Activated T-cell treated with anti-CD3 and anti-CD28 coated beads, Interleukin-2, amount 50 U/mL, for 48 hours (primary cell): ENCODE data around the gene DOK1.

ENCODE experiments used
- DNase-seq, 2 experiments: peaks; one replicate each; pipeline ENCODE4 v3.0.0-alpha.2; 2020

The DOK1 gene

DNA sequence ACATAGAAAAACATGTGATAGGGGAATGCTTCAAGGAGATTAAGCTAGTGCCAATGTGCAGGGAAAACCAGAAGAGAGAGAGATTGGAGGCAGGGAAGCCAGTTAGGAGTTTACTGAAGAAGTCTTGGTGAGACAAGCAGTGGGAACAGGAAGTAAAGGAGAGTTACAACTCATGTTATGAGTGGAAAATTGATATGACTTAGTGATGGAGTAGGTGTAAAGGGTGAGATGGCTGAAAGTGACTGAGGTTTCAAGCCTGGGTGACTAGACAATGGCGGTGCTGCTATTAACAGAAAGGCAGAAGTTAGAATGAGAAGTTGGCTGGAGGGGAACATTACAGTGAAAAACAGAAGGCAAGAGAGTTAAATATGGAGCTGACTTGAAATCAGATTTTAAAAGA, 16.5 kb downstream of the DOK1 start:
- no peak for DNase-seq

DNA sequence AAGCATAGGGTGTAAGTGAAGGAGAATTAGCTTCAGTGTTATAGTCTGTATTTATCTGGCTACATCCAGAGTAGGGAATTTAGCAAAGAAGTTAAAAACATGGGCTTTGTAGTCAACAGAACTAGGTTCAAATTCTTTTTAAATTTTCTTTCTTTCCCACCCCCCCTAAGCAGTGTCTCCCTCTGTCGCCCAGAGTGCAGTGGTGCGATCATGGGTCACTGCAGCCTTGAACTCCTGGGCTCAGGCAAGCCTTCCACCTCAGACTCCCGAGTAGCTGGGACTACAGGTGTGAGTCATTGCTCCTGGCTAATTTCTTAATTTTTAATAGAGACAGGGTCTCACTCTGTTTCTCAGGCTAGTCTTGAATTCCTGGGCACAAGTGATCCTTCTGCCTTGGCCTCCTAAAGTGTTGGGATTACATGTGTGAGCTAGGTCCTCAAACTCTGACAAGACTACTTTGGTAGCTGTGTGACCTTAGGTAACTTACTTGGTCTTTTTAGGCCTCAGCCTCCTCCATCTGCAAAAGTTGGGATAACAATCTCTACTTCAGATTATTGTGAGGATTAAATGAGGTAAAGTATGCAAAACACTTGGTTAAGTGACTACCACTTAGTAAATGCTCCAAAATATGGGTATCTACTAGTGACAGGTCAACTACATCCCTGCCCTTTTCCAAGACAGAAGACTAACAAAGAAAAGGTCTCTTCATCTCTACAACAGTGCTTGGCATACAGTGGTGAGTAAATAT, 17.8 kb downstream of the DOK1 start:
- DNase-seq: no peak

DNA sequence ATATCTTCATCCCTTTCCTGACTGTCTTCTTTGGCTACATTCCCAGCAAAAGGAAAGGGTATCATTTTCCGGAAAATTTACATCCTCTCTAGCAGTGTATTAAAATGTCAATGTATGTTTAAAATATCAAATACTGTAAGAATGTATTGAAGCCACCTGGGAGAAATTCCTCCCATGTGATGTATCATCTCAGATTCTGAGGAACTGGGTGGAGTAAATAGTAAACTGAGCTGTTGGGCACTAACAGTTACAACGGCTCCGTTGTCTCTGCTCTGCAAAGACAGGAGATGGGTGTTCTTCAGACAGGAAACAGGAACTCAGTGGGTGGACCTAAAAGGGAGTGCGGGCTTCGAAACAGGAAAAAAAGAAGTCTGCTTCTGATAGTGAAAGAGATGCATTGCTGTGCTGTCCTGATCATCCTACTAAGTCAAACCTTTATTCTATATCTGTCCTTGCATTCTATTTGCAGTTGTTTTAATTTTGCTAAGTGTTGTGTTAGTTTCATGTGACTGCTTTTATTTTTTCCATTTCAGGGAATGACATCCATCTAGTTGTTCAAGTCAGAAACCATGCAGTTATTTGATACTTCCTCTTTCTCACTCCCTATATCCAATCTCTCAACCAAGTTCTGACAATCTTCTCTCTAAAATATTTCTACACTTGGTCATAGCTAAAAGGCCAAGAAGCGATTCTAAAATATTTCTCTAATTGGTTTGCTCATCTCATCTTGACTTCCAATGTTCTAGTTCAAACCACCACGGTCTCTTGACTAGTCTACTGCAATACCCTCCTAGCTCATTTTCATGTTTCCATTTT, 19.4 kb downstream of the DOK1 start:
- no peak for DNase-seq

DNA sequence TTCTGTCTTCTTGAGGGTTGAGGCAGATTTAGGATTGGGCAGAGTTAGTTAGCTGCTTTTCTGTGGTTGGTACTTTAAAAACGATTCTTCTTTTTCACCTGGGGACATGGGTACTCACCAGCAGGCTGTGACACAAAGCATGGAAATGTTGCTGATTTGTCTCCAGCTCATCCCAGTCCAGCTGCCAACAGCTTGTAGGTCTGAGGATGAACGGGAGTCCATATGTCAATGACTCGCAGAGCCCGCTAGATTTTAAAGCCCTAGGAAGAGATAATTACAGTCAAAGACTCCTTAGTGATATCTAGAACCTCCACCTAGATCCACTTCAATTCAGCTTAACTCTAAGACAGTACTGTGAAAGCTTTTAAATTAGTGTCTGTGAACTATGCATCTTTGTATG, 20.8 kb downstream of the DOK1 start:
- no peak for DNase-seq

DNA sequence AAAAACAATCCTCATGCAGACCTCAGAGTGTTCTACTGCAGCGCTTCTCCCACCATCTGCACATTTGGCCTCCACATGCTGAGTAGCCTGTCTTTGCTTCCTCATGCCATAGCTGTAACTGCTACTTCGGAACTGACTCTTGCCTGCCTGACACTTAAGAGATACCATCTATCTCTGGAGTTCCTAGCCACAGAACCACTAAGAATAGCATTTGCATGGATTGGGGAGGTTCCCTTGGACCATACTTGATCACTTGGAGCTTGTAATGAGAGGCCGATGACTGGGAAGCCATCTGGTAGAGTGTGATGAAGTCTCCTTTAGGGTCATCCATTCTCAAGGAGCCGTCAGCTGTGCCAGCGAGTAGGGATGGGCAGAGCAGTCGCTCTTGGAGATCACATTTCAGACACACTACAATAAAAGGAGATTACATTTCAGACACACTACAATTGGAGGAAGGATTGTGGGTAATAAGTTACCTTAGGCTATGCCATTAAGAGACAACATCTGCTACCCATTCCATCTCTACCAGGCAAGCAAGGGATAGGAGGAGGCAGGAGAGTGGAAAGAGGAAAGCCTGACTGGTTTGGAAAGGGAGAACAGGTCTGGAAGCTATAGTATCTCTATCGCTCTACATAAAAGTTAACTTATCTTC, 21.8 kb downstream of the DOK1 start:
- no peak for DNase-seq

DNA sequence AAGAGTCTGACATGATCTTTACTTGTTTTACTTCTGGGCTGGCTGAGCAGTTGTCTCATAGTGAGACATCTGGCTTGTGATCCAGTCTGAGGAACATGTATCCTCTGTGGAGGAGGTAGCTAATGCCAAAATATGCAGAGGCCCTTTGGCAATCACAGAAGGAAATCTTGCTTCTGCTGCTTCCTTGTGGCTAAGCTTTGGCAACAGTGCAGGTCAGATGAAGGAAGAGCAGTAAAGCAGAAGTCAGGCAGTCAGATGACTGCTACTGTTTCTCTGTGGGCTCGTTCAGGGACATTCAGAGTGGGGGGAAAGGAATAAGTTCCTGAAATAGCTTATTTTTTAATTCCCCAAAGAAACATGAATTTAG, 22.3 kb downstream of the DOK1 start:
- DNase-seq: no peak

DNA sequence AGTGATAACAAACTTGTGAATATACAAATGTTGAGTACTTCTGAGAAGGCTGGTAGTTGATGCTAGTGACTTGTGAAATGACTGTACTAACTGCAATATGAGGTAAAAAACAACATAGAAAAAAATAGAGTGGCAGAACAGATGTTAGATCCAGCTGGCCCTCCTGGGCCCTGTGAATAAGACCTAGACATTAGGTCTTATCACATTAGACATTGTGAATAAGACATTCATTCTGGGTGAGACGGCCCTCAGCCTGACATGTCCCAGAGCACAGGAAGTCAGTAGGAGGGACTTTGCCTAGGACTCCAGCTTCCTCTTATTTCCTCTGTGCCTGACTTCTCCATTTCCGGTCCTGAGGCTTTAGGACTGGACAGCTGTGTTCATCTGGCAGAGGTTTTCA, 22.9 kb downstream of the DOK1 start:
- DNase-seq: no peak

DNA sequence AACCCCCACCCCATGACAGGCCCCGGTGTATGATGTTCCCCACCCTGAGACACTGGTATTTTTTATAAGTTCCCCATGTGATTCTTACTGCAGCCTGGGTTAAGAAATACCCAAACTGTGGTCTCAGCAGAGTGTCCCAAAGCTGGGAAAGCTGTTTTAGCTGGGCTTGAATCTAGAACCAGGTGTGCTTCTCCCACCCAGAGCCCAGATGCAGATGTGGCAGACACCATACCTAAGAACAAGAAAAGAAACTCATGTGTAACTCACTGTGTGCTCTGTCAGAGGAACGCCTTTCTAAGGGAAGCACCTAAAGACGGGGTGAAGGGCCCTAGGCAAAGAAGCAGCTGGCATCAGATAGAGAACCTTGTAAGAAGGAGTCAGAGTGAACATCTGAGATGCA, 23.9 kb downstream of the DOK1 start:
- DNase-seq: no peak

DNA sequence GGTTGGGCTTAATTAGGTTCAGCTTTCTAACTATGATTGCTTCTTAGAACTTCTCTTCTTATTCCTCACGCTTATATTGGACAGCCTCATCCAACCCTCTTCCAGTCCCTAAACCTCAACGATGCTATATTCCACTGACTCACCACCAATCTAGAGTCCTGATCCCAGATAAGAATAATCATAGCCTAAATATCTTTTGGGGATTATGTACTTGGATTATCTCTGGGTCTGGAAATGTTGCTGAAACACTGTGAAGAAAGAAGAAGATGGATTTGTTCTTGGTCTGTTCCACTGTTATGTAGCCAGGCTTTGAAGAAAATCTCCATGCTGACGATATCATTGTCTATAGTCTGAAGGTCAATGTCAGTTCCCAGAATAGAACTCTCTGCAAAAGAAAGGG, 26.9 kb downstream of the DOK1 start:
- no peak for DNase-seq

DNA sequence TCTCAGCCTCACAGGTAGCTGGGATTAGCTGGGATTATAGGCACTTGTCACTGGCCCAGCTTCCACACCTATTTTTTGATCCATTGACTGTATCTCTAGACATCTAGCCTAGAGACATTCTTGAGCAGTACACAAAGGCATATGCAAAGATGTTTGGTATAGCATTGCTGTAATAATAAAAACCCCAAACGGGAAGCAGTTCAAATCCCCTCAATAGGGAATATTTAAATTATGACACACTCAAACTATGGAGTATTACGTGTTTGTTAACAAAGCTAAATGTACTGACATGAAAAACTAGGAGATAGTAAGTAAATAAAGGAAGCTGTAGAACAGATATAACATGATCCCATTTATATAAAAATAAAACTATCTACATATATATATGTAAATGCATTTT, 27.7 kb downstream of the DOK1 start:
- DNase-seq: no peak

DNA sequence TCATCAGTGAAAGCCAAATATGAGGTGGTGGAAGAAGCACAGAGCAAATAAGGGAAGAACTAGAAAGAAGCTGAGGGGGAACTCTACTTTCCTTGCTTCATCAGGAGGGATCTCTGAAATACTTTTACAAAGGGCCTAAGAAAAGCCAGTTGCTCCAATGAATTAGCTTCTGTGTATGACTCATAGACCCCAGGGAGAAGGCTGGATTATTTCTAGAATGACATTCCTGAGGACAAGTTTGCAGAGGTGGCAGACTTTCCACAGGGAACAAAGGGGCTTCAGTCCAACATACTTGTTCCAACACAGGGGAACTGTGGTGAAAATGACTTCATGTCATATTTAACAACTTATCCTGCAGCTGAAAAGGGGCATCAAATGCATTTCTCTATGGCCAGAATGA, 29.0 kb downstream of the DOK1 start:
- no peak for DNase-seq

DNA sequence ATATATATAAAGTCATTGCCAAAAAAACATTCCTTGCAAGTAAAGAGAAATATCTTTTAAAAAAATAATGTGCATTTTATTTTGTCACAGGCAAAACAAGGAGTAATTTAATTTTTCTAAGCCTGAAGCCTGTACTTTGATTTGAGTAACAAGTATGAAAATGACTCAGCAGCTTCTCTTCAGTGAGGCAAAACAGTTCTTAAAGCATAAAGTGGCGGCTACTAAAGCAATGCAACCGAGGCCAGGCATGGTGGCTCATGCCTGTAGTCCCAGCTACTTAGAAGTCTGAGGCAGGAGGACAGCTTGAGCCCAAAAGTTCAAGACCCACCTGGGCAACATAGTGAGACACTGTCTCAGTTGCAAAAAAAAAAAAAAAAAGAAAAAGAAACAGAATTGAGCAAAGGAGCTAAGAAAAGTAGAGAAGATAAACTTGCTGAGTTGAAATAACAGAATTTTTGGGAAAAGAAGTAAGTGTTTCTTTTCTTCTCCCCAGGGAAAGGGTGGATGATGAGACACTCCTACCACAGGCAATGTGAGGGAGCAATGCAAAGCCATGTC, 29.6 kb downstream of the DOK1 start:
- DNase-seq: peak in 1 of 2 experiments; percentile 41

DNA sequence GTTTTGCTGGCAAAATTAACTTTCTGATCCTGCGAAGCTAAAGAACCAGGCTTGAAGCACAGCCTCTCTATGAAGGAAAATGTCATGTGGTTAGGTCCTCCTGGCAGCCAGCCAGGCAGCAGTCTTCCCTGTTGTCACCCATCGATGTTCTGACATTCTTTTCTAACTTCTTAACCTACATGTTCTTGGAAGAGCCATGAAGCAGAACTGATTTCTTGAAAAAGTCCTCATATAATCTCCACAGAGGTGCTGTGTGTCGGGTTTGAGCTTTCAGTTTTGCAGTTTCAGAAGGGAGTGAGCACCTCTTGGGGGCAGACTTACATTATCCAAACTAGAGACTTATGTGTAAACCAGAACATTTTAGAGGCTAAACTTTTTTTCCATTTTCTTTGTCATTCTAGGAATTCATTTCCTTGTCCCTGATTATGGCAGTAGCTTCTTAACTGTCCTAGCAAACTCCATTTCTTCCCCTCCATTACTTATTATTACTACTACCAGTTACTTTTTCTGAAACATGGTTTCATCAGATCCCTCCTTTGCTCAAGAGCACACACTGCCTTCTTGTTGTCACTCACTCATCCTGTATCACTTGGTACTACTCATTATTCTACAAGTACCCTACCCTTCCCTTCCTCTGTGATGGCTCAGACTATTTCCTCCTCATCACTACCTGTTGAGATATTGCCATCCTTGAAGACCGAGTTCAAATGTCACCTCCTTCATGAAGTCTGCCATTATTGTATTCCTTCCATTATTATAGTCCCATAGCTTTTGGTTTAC, 31.1 kb downstream of the DOK1 start:
- DNase-seq: peak in 1 of 2 experiments; percentile 34

DNA sequence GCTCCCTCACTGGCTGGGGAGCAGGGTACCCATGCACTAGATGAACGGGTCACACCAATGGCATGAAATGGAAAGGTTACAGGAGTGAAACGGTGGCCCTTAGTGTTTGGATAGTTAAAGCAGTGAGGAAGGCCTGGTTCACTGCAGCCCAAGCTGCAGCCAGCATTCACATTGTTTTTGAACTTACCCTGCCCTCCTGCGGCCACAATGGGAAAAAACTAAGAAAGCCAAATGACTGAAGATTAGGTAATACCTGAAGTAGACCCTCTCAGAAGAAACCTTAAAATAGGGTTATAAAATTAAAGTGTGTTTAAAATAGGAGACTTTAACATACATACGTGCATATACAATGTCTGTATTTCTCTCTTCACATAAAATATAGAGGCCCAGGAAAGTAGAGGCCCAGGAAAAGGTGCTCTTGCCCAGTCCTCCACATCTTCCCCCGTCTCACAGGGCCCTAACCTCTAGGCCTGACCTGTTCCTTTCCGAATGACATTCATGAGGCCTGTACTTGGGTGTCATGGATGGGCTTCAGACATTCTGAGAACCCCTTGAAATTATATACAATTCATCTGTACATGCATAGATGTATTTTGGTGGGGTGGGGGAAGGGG, 33.3 kb downstream of the DOK1 start:
- peak; percentile 68 to 74 for DNase-seq

DNA sequence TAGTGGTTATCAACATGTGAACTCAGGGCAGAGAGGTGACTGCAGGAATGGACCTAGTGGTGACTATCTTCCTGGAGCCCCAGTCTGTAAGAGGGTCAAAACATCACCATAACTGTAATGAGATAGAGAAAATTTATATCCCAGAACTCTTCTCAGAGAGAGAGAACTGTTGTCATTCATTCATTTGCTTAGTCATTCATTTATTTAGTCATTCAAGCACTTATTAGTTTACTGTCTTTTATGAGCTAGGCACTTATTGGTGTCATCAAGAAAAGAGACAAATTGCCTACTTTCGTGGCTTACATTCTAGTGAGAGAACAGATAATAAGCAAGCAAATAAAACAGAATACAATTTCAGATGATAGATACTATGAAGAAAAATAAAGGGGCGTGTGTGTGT, 34.1 kb downstream of the DOK1 start:
- no peak for DNase-seq

DNA sequence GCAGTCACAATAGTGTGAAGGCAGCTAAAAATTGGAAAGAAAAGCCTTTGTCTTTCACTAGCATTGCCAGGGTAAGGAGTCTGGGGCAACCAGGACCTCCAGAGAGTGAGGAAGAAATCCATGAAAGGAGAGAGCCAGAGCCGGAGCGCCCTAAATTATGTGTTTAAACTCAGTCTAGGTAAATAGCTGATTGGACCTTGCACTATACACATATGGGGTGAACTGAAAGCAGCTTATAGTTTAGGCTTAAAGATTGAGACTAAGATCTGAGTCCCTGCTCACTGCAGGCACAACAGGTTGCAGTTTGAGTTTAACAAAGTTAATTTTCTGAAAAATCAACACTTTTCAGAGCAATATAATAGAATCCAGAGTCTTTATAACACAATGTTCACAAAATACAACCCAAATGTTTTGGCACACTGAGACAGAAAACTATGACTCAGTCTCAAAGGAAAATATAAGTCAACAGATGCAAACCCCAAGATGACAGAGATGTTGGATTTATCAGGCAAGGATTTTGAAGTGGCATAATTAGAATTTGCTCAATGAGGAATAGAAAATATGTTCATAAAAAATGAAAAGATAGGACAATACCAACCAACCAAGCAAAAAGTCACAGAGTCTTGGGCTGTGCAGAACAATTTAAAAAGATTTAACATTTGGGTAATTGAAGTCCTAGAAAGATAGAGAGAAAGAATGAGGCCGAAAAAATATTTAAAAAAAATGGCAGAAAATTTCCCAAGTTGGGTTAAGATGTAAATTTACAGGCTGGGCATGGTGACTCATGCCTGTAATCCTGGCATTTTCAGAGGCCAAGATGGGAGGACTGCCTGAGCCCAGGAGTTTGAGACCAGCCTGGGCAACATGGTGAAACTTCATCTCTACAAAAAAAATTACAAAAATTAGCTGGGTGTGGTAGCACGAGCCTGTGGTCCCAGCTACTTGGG, 39.6 kb downstream of the DOK1 start:
- no peak for DNase-seq

DNA sequence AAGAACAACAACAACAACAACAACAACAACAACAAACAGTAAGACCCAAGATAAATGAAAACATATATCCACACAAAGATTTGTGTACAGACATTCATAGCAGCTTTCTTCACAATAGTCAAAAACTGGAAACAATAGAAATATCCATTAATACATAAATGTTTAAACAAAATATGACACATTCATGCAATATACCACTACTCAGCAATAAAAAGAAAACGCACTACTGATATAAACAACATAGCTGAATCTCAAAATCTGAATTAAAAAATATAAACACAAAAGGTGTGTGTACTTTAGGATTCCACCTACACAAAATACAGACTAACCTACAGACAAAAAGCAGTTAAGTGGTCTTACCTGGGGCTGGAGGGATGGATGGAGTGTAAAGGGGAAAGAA, 42.1 kb downstream of the DOK1 start:
- no peak for DNase-seq

DNA sequence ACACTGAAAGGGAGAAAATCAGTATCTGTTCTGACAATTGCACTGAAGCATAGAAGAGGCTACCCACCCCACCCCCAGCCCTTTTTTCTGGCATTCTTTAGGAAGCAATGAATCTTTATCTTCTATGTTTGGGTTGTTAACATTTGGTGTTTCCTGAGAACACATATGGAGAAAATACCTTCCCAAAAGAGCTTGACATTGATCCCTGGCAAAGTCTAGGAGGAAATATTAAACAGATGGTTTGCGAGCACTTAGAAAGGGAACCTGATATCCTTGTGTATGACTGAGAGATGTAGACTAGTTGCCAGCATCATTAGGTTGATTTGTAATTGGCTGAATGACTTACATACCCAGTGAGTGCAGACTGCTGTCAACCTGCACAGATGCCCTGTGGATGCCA, 42.9 kb downstream of the DOK1 start:
- DNase-seq: no peak

DNA sequence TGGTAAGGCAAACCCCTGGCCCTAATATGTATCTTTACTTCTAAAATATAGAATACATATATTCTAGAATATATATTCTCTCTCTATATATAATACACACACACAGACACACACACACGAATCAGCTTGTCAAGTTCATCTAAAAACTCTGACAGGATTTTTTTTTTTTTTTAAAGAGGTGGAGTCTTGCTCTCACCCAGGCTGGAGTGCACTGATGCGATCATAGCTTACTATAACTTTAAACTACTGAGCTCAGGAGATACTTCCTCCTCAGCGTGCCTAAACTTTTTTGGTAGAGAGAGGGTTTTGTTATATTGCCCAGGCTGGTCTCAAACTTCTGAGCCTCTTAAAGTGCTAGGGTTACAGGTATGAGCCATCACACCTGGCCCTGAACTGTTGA, 45.2 kb downstream of the DOK1 start:
- DNase-seq: no peak

DNA sequence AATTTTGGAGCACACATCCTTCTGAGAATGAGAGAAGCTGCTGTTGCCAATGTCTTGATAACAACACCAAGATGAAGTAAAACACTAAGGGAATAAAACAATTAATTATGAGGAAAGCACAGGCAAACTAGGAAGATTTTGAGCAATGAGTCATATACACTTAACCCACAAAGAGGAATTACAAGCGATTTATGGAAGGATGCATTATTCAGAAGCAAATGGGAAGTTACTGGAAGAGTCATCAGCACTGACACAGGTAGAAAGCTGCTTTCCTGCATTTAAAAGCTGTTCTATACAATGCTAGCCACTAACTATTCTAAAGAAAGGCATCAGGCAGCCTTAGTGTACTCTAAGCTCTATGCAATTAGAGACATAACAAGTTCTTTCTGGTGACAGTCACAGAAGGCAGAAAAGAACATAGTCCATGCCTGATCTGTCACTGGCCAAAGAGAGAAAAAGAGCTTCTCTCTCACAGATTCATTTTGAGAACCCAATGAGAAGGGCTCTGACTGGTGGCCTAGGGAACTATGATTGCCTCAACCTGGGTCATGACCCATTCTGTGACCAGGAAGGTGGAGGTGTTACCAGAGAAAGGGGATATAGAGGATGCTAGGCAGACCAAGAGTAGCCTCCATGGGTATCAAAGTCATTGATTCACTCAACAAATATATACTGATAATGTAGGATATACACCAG, 48.2 kb downstream of the DOK1 start:
- no peak for DNase-seq
